HG02885 (cell line): ENCODE measurements around the gene CHCHD6.

Experiments used
- ATAC-seq: cut with Tn5 transposase; IDR thresholded peaks from one replicate; pipeline ENCODE4 v1.9.1; 2021; ENCODE audit warnings: mild to moderate bottlenecking; ENCODE audit not compliant: unreplicated experiment, poor library complexity

CHCHD6 gene

DNA sequence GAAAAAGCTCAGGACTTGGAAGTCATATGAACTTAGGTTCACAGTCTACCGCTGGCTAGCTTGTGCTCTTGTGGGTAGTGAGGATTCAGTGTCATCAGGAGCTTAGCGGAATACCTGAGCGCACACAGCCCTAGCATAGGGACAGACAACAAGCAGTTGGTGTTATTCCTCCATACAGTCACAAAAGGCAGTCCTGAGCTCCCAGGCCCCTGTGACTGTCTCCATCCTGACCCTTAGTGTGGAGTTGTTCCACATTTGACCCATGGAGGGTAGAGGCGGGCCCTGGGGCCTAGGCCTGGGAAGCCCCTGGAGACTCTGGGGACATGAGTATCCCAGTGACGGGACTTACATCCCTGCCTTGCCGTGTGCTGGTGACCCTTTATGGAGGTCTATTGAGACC lies 147.3 kb downstream of the CHCHD6 start:
- no peak for ATAC-seq

DNA sequence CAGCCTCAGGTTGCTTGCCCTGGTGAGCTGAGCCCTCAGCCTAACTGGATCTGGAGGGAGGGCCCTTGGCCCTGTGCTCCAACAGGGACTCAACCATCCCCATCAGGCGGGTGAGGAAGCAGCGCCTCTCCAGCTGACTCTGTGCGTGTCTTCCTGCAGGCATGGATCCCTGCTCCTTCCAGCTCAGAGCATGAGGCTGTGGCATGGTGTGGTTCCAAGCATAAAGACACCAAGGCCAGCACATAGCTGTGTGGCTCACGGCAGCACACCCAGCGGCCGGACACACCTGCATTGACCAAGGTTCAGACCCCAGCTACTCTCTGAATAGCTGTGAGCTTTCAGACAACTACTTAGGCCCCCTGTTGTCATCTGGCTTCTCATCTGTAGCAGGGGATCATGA lies 147.9 kb downstream of the CHCHD6 start:
- ATAC-seq: no peak

DNA sequence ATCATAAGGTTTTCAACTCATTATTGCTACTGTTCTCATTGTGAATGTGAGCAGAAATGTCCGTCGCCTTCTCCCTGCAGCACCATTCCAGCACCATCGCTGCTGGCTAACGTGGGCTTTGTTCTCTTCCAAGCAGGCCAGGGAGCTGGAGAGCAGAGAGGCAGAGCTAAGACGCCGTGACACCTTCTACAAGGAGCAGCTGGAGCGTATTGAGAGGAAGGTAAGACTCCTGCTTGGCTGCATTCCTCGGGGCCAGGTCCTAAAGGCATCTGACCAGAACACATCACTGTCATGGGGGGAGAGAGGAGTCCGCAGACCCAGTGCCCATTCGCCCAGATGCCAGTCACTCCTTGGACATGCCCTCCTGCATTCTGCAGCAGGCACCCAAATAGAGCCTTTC lies 148.5 kb downstream of the CHCHD6 start:
- no peak for ATAC-seq

DNA sequence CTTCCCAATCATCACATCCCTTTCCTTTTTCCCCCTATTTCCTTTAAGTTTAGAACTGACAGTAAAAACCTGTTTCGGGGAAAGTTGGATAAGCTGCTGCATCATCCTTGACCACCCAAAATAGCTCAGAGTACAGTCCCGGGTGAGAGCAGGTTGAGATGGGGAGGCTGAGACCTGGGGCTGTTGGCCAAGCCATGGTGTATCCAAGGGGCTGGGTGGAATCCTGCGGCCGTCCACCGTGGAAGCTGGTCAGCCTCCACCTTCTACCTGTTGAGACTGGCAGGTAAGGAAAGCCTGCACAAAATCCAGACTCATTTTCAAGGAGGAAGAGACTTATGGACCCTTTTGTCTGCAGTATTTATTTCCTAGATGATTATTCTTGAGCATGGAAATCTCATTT lies 150.6 kb downstream of the CHCHD6 start:
- ATAC-seq: no peak

DNA sequence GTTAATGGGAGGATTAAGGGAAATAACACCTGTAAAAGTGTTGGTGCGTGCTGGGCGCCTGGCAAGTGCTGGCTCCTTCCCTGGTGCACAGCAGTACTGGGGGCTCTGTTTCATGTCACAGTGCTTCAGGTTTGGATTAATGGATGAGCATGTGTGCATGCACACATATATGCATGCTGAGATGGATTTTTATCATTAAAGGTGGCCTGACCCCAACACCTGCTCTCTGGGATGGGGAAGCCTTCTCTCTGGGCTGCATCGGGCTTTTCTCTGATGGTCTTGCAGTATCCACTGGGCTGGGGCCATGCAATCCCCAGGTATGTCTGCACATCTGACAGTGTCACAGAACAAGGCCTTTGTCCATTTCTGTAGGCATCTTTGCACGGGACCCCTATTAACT lies 151.3 kb downstream of the CHCHD6 start:
- ATAC-seq: no peak

DNA sequence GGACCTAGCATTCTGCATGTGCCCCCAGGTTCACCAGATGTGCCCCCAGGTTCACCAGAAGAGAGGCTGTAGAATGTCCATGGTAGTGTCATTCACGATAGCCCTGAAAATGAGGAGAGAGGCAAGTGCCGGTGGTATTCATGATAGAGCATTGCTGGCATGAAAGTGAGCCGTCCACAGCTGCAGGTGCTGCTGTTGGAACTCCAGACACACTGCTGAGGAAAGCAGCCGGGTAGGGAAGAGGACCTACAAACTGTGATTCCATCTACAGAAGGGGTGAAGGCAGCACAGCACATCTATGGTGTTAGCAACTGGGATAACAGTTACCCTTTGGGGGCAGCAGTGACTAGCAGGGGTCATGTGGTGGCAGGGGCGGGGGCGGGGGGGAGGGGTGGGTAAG lies 153.9 kb downstream of the CHCHD6 start:
- no peak for ATAC-seq

DNA sequence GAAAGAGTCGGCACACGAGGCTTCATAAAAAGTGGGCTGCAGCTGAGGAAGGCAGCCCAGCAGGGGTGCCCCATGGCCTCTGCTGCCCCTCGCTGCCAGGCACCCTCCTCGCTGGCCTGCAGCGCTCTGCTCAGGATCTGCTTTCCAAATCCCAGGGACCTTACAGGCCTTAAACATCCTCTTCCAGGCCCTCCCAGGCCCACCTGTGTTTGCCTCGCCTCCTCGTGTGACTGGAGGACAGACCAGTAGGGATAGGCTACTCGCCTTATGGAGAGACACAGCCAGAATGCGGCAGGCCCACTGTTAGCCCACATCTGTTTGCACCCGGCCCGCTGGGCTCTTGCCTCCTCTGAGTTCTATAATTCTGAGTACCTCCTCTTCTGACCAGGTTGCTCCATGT lies 154.4 kb downstream of the CHCHD6 start:
- no peak for ATAC-seq

DNA sequence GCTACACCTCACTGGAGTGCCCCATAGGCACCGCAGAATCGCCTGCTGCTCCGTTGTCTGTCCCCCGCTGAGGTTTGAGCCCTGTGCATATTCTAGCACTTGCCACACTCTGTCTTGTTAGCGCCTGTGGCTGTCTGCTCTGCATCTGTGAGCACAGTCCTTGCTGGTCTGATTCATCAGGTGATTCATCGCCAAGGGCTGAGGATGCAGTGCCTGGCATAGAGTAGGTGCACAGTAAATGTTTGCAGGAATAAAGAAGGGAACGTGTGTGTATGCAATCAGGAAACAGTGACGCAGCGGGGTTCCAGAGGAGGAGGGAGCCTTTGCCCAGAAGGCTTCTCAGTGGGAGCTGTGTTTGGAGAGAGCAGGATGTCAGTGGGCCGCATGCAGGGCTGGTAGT lies 154.8 kb downstream of the CHCHD6 start:
- no peak for ATAC-seq

DNA sequence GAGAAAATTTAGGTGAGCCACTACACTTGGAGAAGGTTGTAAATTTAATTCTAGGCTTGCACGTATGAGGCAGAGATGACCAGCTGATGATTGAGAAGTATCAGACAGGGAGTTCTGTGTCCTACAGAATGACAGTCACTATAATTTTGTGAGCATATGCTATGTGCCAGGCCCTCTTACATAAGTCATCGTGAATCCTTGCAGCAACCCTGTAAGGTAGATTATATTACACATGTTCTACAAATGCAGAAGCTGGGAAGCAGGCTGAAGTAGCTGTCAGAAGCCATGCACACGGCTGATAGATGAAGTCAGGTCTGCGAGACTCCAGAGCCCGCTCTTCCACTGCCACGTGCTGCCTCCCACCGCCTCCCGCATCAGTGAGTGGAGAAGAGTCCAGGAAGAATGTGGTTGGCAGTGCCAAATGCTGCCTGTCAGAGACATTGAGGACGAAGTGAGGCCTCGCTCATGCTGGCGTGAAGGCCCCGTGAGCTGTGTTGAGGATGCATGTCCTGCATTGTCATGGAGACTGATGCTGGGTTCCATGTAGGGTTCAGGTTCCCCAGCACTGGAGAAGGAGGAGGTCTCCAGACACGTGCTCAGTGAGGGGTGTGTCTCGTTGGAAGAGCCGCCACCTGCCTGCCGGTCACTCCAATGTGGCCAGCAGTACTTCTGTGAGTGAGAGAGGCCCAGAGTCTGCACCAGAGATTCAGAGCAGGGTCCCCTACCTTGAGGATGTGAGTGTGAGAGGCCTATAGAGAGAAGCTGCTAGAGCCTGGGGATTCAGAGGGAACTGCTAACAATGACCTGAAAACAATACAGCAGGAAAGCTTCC lies 155.6 kb downstream of the CHCHD6 start:
- no peak for ATAC-seq

DNA sequence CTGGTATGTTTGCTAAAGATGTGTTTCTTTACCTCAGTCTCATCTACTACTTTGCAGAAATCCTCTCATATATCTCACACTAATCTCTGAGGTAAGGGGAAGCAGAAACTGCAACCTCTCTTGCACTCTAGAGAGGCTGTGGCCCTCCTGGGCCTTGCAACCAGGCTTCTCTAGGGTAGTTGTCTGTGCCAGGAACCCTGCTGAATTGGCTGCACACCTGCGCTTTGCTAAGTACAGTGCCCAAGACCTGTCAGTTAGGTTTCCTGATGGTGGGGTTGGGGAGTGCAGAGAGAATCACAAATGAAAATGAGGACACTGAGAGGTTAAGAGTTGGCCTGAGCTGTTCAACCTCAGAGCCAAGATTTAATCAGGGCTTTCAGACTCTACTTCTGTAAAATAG lies 161.7 kb downstream of the CHCHD6 start:
- no peak for ATAC-seq

DNA sequence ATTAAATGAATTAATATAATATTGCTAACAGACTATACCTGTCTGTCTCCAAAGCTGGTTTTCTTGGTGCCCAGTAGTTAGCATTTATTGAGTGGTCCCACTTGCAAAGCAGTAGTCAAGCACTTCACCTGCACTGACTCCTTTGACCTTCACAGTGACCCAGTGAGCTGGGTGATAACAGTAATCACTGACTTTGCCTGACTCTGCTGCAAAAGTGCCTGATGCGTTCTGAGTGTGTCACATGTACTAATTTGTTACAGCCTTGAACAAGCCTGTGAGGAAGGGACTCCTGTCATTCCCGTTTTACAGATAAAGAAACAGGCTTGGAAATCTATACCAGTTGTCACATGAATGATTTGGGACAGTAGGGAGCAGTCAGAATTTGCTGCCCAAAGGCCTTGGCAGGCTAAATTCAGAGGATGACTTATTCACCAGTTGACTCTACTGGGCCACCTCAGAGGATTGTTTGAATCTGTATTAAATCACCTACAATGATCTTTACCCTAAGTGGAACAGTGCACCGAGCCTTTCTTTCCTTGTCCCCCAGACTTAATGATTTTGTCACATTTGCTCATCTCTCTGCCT lies 162.2 kb downstream of the CHCHD6 start:
- ATAC-seq: no peak

DNA sequence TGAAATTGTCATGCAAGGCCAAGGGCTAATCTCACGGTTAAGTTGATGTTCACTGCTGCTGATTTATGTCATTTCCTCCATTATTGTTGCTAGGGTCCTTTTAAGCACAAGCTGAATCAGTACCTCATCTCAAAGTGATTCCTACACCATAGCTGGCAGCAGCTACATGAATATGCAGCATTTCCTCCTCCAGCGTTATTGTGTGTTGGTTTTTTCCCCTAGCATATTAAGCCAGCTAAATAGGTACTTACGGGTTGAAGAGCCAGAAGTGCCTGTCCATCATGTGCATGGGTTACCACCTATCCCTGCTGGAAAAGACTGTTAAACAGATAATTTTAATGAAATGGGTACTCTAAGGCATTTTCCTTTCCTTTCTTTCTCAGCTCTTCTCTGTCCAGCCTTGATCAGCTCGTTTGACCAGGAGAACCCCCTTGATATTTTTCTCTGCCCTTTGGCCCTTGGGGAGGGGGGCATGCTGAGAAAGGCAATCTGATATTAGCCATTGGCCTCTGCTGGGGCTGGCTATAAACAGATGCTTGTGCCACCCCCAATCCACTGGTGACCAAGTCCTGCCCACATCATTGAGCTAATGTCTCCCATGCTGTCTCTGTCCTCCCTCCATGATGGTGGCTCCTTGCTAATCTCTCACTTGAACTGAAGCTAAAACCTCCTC lies 163.3 kb downstream of the CHCHD6 start:
- ATAC-seq: no peak

DNA sequence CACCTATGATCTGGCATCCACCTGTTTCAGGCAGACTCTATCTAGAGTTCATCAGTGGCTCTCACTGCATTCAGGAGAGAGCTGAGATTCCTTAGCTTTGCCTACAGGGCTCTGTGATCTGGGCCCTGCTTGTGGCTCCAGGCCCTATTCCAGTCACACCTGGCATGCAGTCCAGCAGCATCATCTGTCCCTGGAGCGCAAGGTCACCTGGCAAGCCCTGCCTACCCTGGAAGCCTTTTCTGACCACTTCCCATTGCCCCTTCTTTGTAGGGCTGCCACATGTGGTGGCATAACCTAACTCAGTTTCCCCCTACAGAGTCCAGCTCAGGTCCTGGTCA lies 163.8 kb downstream of the CHCHD6 start:
- no peak for ATAC-seq

DNA sequence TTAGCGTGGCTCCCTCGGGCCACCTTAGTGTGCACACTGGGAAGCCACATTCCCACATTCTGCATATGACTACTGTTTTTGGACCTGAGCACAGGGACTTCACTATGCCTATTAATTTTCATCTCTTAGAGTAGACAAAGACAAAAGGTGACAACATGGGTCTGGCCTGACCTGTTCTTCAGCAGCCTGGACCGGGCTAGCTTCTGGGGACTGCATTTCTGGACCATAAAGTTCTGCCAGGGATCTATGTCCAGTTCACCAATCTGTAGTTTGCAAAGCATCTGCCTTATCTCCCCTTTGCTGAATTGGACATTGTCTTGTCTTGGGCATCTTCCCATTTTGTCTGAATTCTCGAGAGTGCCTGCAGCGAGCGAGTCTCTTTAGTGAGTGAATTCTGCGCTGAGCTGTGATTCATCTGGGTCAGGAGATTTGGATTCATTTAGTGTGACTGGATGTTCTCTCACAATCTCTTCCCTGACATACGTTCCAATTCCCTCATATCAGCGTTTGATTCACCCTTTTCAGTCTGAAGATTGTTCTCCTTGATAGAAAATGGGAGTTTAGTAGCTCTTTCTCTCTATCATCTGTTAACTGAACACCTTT lies 166.7 kb downstream of the CHCHD6 start:
- ATAC-seq: no peak

DNA sequence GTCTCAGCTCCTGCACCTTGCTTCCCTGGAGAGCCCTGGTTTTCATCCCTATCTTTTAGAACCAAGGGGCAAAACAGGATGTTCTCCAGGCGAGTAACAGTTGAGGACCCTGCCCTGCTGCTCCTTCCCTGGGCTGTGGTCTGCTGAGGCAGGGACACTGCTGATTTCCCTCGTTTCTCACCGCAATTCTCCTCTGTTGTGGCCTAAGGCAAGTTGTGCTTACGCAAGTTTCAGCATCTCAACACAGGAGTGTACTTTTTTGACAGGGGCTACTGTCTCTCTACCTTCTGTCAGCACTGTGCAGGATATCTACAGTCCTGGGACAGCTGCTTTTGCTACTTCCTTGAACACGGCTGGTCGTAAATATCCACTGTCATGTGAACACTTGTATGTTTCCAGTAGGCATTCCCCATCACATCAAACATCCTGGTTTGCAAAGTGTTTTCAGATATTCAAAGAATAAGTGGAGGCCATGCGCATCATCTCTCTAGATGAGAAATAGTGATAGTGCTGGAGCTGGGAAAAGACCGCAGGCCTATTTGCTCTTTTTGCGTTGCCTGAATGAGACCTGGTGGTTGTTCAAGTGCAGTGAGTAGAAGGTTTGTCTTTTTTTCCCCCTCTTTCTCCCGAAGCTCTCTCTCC lies 168.8 kb downstream of the CHCHD6 start:
- no peak for ATAC-seq

DNA sequence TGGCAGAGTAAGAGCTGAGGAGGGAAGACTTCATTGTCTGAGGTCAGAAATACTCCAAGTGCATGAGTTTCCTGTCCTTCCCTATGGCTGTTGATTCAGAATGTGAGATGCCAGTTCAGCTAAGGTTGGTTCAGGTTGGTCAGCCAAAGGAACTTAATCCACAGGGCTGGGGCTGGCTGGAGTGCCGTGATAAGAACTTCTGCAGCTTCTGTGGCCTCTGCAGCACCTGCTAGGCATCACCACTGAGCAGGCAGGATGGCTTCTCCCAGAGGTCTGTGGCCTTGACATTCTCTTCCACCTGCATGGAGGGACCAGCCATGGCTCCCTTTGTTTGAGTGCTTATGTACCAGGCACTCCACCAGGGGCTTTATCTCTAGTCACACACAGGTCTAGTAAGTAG lies 169.4 kb downstream of the CHCHD6 start:
- ATAC-seq: no peak

DNA sequence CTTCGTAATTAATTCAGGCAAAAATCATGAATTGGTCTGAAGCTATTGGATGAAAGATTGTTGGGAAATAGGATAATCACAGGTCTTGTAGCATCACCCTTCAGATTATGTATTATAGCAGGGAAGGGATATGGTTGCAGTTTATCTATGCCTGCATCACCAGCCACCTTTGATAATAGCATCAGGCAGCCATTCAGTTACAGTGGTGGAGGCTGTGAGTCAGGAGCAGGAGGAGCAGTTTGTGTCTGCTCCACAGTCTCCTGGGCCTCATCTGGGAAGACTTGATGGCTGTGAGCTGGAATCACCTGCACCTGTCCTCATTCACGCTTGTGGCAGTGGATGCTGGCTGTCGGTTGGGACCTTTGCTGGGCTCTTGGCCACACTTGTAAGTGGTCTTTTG lies 174.6 kb downstream of the CHCHD6 start:
- no peak for ATAC-seq

DNA sequence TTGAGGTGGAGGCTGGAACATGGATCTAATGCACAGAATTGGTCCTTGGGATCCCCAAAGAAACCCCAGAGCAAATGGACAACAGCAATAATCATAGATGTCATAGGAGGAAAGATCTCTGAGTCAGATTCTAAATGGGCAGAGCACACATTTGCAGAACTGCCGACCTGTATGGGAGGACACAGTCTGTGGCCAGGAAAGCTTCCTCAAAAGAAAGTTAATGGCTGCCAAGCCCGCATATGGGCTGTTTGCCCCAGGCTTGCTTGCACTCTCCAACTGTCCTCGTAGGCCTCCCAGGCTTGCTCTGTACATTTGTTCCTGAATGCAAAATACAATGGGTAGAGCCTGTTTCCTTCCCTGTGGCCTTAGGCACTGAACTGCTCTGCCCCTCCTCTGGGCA lies 176.9 kb downstream of the CHCHD6 start:
- ATAC-seq: no peak

DNA sequence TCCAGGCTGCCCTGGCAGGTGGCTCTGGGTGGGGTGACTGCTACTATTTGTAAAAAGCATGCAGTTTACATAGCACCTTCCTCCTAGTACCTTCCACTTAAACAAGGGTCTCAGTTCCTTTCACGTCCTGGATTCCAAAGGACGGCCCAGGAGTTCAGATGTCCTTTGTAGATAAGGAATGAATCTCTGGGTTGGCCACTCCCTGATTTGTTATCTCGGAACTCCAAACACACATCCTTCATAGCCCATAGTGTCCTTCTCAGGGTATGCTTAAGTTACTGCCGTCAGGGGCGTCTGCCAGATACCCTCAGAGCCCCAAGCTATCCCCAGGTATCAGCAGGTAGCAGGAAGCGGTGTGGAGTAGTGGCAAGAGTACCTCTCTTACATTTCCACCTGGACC lies 177.8 kb downstream of the CHCHD6 start:
- ATAC-seq: no peak

DNA sequence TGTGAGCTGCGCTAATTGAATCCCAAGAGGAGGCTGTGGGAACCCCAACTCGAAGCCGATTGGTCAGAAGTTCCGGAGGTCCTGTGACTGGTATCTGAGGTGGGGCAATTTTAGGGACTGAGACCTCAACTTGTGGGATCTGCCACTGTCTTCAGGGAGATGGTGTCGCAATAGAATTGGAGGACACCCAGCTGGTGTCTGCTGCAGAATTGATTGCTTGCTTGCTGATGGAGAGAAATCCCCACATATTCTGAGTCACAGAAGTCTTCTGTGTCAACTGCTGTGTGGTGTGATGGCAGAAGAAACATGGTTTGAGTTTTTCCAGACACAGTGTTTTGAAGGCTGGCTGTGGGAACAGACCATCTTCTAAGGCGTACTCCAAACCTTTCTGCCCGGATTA lies 179.2 kb downstream of the CHCHD6 start:
- ATAC-seq: no peak

DNA sequence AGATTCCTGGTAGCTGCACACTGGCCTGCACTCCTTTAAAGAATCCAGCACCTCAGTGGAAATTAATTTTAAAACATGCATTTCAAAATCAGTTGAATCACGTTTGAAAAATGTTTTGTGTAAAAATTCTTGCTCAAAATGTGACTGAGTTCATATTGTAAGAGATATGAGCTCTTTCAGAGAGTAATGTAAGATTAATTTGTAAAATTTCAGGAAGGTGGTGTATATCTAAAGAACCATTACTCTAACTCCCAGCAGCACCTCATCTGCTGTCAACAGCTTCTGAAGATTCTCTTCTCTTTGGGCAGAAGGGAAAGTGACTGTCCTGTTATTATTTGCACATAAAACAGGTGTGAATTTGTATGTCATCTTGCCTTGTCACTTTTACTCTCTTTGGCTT lies 181.4 kb downstream of the CHCHD6 start:
- ATAC-seq: no peak
